ENCODE measurements around the gene TBP.
A peak's percentile ranks its signal among the peaks of the same experiment; 100 is the strongest.

The TBP gene

GRCh38 chr6:170535004-170535403, 19.2 kb upstream of the TBP start:
- DNase-seq (ENCODE audit: low read depth in 2 of 2): no peak

GRCh38 chr6:170536671-170537070, 17.5 kb upstream of the TBP start:
- no peak for DNase-seq (ENCODE audit: low read depth in 2 of 2)

GRCh38 chr6:170537329-170537728, 16.8 kb upstream of the TBP start:
- DNase-seq (ENCODE audit: low read depth in 2 of 2): no peak

- DNase-seq (ENCODE audit: low read depth in 2 of 2): no peak
Observed at GRCh38 chr6:170542031-170542719, 12.0 kb upstream of the TBP start.

- DNase-seq (ENCODE audit: low read depth in 2 of 2): no peak
Observed at GRCh38 chr6:170545405-170545804, 8.8 kb upstream of the TBP start.

GRCh38 chr6:170552765-170553533, 1.2 kb upstream of the TBP start, which contains the start of gene PSMB1:
PSMB1 (minus strand) TSS chr6:170553307; CDS start chr6:170553242, 65 bp downstream.
- peak; percentile 75 to 83 for DNase-seq (ENCODE audit: low read depth in 2 of 2)

GRCh38 chr6:170553534-170554012, 596 bp upstream of the TBP start:
- DNase-seq (ENCODE audit: low read depth in 2 of 2): no peak

- no peak for DNase-seq (ENCODE audit: low read depth in 2 of 2)
Observed at GRCh38 chr6:170554796-170555137, 598 bp downstream of the TBP start.

GRCh38 chr6:170555305-170555704, 1.1 kb downstream of the TBP start:
- DNase-seq (ENCODE audit: low read depth in 2 of 2): no peak

GRCh38 chr6:170561555-170561954, 7.4 kb downstream of the TBP start:
- no peak for DNase-seq (ENCODE audit: low read depth in 2 of 2)

- no peak for DNase-seq (ENCODE audit: low read depth in 2 of 2)
Observed at GRCh38 chr6:170564936-170565530, 10.9 kb downstream of the TBP start.

GRCh38 chr6:170572704-170573466, 18.7 kb downstream of the TBP start:
- no peak for DNase-seq (ENCODE audit: low read depth in 2 of 2)

- DNase-seq (ENCODE audit: low read depth in 2 of 2): no peak
Observed at GRCh38 chr6:170575250-170575649, 21.1 kb downstream of the TBP start.

- DNase-seq (ENCODE audit: low read depth in 2 of 2): no peak
Observed at GRCh38 chr6:170578909-170579308, 24.7 kb downstream of the TBP start.

GRCh38 chr6:170583756-170584180, 29.6 kb downstream of the TBP start:
- no peak for DNase-seq (ENCODE audit: low read depth in 2 of 2)

GRCh38 chr6:170584181-170584953, 30.2 kb downstream of the TBP start, which contains the start of gene PDCD2:
PDCD2 (minus strand) TSS chr6:170584637; CDS start chr6:170584581, 56 bp downstream.
- DNase-seq (ENCODE audit: low read depth in 2 of 2): peak; percentile 91 to 92

- no peak for DNase-seq (ENCODE audit: low read depth in 2 of 2)
Observed at GRCh38 chr6:170584954-170585498, 30.9 kb downstream of the TBP start.

GRCh38 chr6:170590725-170591124, 36.6 kb downstream of the TBP start:
- no peak for DNase-seq (ENCODE audit: low read depth in 2 of 2)

- DNase-seq (ENCODE audit: low read depth in 2 of 2): no peak
Observed at GRCh38 chr6:170596426-170596825, 42.3 kb downstream of the TBP start.

GRCh38 chr6:170597278-170597677, 43.1 kb downstream of the TBP start:
- DNase-seq (ENCODE audit: low read depth in 2 of 2): no peak
